RCC 7860 (cell line): ENCODE measurements around the gene FGD5.

Source experiments
- DNase-seq: peaks from one replicate; pipeline ENCODE4 v3.0.0-alpha.2; 2015; ENCODE audit warnings: low spot score
- FAIRE-seq: peaks from 2 replicates; lab custom pipeline; 2012; peaks lifted over from hg19 to GRCh38; lab: Jason Lieb, UNC

Gene FGD5, protein sequence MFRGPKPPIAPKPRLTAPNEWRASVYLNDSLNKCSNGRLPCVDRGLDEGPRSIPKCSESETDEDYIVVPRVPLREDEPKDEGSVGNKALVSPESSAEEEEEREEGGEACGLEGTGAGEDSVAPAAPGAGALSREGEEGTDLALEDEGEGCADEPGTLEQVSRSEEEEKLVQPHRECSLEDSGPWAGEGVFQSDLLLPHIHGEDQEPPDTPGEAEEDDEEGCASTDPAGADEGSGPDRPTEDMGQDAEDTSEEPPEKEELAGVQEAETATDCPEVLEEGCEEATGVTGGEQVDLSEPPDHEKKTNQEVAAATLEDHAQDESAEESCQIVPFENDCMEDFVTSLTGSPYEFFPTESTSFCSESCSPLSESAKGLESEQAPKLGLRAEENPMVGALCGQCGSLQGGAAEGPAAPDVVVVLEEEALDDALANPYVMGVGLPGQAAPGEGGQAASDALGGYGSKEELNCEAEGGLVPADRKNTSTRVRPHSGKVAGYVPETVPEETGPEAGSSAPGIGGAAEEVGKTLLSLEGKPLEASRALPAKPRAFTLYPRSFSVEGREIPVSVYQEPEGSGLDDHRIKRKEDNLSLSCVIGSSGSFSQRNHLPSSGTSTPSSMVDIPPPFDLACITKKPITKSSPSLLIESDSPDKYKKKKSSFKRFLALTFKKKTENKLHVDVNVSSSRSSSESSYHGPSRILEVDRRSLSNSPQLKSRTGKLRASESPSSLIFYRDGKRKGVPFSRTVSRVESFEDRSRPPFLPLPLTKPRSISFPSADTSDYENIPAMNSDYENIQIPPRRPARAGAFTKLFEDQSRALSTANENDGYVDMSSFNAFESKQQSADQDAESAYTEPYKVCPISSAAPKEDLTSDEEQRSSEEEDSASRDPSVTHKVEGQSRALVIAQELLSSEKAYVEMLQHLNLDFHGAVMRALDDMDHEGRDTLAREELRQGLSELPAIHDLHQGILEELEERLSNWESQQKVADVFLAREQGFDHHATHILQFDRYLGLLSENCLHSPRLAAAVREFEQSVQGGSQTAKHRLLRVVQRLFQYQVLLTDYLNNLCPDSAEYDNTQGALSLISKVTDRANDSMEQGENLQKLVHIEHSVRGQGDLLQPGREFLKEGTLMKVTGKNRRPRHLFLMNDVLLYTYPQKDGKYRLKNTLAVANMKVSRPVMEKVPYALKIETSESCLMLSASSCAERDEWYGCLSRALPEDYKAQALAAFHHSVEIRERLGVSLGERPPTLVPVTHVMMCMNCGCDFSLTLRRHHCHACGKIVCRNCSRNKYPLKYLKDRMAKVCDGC (N-terminal part only)

DNA sequence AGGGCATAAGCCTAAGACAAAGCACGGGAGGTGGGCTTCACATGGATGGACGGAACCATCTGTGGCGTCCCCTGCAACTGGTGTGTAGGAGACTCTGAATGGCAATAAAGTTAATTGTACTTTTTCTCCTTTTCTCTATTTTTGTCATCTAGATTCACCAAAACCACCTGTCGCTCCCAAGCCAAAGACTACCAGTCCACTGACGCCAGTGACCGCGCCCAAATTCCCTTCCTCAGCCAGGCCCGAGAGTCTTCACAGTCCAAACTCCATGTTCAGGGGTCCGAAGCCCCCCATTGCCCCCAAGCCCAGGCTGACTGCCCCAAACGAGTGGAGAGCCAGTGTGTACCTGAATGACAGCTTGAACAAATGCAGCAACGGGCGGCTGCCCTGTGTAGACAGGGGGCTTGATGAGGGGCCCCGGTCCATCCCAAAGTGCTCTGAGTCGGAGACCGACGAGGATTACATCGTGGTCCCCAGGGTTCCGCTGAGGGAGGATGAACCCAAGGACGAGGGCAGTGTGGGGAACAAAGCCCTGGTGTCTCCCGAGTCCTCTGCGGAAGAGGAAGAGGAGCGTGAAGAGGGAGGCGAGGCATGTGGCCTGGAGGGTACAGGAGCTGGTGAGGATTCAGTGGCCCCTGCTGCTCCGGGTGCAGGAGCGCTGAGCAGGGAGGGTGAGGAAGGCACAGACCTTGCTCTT is at the start of gene FGD5:
FGD5 (plus strand) TSS at position 159 of the 697 bp plus-strand sequence; CDS start at position 269, 110 bp downstream.
- DNase-seq = no peak
- FAIRE-seq = no peak

DNA sequence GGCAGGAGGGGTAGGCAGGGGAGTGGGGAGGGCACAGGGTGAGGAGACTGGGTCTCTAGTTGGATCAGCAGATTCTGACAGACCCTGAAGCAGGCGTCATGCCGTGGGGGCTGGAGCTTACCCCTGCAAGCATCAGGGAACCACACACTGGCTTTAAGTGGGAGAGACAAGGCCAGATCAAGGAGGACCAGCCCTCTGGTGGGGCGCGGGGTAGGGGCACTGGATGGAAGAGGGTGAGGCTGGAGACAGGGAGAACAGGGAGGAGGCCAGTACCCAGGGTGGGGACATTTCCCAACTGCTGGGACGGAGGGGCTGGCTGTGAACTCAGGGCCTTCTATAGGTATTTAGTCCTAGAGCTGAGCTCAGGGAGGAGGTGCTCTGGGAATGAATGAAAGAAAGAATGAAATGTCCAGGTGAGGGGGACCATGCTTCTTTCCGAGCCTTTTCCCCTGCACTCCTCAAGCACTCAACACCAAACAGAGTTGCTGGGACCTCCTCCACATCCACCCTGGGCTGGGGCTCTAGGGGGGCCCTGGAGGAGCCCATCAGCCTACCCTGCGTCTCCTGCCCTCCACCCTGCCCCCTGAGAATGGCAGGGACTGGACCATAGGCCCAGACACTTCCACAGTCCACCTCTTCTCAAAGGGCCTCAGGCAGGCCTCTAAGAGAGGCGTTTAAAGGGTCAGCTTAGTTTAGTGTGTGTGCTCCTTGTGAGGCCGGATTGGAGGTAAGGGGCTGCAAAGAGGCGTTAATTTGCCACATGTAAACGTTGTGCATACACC is 49.0 kb upstream of the FGD5 start:
- DNase-seq (no peak), FAIRE-seq (no peak)

DNA sequence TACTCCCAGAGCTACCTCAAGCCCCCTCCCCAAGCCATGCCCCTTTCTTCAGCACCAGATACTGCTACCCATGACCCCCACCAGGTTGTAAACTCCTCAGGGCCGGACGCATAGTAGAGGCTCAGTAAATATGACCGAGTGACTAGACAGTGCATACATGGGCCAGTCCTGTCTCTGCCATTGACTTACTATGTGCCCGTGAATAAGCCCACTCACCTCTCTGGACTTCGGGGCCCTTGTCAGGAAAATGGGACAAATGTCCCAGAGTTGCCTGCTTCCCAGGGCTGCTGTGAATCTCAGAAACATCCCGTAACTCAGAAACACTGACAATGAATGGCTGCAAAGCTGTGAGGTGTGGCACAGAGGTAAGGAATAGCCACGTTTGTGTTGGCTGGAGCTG is 48.2 kb upstream of the FGD5 start:
- no peak for FAIRE-seq

DNA sequence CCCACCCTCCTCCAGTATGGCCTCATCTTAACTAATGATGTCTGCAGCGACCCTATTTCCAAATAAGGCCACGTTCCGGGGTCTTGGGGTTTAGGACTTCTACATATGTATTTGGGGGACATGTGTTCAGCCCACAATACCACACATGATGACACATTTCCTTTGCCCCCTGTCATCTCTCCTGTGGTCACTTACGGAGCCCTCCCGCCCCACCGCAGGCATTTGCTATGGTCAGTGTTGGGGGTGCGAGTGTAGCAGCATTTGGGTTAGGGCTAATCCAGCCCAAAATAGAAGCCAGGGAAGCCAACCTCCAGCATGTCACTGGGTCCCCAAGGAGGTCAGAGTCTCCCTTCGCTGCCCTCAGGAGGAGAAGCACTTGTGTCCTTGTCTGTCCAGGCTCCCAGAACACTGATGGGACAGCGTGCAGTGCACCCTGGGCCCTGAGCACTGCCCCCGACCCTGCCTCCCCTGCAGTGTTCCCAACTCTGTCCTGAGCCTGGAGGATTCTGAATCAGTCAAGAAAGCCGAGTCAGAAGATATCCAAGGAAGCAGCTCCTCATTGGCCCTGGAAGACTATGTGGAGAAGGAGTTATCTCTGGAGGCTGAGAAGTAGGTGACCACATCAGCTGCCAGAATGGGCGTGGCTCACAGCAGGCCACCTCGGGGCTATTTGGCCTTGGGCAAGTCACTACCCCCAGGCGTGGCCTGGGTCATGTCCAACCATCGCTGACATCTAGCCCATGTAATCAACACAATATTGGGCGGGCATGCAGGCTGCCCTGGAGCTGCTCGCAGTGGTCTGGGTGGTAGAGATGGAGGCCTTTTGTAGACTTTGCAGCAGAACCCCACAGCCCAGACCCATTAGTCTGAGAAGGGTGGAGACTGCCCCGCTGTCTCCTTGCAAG is 46.9 kb upstream of the FGD5 start:
- no peak for FAIRE-seq
- no peak for DNase-seq

More for the DNA sequence above, 48.2 kb upstream of the FGD5 start:
- DNase-seq = no peak

DNA sequence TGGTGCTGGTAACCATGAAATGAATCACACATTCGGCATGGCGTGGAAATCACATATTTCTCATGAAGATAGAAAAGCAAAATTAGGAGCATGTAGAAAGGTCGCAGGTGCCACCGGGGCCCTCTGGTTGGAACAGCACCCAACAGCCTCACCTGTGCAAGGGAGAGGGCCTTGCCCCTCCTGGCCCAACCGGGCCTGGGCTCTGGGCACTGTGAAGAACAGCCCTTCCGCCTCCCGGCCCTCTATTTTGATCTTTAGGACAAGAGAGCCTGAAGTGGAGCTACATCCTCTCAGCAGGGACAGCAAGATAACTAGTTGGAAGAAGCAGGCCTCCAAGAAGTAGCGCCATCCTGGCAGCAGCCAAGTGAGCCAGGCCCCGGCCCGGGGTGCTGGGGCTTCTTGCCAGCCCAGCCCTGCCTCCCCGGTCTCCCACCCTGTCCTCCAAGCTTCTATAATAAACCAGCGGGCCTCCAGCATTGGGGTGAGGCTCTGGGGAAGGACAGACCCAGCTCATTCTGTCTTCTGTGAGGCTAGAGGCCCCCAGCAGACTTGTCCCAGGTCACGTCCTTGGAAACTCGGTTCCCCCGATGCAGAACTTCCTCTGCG is 46.1 kb upstream of the FGD5 start:
- DNase-seq (no peak), FAIRE-seq (no peak)

DNA sequence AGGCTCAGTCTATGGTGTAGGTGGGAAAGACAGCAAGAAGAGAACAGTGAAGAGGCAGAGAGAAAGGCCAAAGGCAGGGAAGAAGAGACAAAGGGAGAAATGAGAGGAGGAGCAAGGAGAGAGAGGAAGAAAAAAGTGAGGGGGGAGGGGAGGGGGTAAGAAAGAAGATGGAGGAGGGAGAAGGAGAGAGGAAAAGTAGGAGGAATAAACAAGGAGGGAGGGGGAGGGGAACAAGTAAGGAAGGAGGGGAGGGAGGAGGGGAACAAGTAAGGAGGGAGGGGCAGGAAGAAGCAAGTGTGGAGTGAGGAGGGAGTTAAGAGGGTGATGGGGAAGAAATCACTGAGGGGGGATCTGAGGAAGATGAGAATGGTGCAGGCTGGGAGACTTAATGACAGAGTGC is 45.5 kb upstream of the FGD5 start:
- FAIRE-seq (no peak), DNase-seq (no peak)

DNA sequence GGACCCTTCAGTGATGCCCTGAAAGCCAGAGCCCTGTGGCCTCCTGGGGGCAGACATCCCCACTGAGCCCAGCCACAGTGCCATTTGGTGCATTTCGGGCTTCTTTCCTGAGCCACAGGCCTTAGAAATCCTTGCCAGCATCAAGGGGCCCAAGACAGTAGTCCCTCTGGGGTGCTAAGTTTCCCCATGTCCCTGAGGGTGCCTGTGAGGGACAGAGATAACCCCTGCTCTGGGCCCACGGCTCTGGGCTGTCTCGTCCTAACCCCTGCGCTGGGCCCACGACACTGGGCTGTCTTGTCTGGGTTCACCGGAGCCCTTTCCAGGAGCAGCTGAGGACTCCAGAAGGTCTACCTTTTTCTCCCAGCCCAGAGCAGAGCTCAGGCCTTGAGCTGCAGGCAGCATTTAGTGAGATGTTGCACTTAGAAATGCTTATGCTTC is 45.1 kb upstream of the FGD5 start:
- FAIRE-seq (no peak), DNase-seq (no peak)

DNA sequence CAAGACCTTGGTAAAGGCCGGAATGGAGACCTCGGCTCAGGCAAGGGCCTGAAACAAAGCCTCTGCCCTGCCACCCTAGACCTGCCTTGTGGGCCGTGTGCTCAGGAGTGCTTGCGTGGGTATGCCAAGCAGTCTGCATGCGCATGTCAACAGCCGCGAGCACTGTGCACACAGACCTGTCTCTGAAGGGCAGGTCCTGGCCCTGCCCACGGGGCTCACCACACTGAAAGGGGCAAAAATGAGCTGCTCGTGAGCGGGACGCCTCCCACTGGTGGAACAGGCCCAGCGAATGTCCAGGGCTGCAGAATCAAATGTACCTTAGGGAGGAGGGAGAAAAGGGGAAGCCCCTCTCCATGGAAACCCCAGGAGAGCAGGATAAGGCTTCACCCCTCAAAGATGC is 44.3 kb upstream of the FGD5 start:
- FAIRE-seq (no peak), DNase-seq (no peak)

DNA sequence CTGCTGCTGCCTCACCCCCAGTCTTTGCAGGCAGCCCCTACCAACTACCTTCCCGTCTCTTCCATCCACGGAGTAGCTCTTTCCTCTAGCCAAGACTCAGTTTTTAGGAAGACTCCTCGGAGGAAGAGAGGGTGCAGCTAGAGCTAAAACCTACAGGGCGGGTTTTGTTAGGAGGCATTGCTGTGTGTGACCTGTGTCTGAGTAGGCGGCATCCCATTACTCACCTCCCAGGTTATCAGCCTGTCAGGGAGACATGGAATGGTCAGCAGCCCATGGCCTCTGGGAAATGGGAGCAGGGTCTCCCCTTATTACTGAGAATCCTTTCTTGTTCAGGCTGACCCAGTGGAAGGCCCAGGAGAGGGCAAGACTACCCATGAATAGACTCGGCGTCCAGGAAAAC is 43.8 kb upstream of the FGD5 start:
- FAIRE-seq = no peak
- no peak for DNase-seq

DNA sequence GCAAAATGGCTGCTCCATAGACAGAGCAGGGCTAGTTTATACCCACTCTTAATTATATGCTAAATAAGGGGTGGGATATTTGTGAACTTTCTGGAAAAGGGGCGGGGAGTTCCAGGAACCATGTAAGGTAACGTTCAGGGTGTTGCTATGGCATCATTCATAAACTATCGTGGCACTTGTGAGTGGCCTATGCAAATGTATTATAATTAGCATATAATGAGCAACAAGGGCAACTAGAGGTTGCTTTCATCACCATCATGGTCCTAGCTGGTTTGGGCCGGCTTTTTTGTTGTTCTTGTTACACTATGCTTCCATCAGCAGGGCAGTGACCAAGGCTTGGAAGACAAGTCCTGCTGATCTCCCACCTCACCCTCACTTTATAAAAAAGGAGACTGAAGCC is 43.2 kb upstream of the FGD5 start:
- FAIRE-seq = no peak
- DNase-seq = no peak

DNA sequence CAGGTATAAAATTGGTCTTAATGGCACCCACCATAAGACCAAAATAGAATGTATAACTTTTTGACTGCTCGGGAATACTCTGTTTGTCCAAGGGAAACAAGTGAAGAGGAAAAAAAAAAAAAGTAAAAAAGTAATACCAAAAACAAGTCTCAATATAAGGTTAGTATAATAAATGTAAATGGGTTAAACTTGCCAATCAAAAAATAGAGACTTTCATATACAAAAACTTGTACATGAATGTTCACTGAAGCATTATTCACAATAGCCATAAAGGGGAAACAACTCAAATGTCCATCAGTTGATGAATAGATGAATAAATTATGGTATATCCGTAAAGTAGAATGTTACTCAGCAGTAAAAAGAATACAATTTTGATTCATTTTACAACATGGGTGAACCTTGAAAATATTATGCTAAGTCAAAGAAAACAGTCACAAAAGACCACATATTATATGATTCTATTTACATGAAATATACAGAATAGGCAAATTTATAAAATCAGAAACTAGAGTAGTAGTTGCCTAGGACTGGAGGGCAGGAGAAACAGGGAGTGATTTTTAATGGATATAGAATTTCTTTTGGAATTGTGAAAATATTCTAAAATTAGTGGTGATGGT is 39.6 kb upstream of the FGD5 start:
- FAIRE-seq = no peak
- no peak for DNase-seq

DNA sequence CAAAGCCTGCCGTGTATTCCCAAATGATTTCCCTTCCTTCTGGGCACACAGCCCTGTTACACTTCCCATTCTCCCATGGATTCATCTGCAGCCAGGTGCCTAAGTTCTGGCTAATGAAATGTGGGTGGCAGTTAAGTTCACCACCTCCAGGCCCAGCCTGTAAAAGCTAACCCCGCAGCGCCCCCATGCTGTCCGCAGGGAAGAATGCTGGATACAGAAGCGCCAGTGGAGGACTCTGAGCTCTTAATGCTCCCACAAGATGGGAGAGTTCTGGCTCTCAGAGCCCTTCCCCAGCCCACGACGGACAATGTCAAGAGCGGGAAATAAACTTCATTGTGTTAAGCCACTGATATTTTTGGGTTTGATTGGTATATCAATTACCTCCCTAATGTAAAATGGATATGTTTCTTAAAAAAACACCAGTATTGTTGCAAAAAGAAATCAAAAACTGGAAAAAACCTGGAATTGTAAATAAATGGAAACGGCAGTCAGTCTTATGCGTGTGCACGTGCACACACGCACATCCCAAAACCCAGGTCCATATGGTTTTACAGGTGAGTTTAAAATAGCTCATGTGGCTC is 37.7 kb upstream of the FGD5 start:
- DNase-seq (peak; percentile 13), FAIRE-seq (no peak)

DNA sequence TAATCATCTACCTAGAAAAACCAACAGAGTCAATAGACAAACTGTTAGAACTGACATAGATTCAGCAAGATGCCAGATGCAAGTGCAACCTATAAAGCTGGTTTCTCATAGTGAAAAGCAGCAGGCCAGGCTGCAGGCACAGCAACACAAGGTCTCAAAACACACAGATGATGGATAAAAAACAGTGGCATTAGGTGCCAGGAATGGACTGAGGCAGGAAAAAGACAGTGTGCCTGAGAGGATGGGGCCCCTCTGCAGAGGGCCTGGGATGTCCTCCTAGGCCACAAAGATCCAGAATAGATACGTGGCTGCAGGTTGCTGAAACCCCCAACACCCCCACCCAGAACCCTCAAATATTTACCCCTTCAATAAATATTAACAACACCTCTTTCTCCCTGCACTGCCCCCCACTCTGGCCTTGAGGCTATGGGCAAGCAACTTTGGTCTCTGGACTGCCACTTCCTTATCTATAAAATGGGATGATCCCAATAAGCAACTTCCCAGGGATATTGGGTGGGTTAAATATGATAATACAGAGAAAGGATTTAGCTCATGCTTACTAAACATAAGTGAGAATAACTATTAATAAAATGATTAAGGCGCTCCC is 35.2 kb upstream of the FGD5 start:
- DNase-seq (no peak), FAIRE-seq (no peak)

DNA sequence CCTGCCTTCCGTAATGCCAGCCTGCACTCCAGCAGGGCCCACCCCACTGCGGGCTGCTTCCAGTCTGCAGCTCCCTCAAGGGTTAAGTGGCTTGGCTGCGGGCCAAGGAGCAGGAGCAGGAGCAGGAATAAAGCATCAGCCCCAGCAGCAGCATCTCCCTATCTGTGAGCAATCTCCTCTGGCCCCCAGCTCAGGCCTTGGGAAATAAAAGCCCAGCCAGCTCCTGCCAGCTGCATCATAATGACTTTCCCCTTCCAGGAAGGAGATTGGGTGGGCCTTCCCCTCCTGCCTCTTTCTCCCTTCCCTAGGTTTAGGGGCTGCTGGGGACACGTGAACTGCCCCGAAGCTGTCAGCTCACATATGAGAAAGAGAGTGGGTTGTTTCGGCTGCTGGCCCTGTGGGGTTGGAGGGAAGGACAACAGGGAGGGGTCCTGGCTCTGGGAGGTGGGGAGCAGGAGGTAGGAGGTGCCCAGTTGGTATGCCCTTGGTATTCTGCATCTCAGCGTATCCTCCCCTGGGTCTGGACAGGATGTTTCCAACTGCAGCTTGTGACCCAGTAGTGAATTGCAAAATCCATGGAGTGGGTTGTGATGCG is 34.6 kb upstream of the FGD5 start:
- DNase-seq (no peak), FAIRE-seq (no peak)

DNA sequence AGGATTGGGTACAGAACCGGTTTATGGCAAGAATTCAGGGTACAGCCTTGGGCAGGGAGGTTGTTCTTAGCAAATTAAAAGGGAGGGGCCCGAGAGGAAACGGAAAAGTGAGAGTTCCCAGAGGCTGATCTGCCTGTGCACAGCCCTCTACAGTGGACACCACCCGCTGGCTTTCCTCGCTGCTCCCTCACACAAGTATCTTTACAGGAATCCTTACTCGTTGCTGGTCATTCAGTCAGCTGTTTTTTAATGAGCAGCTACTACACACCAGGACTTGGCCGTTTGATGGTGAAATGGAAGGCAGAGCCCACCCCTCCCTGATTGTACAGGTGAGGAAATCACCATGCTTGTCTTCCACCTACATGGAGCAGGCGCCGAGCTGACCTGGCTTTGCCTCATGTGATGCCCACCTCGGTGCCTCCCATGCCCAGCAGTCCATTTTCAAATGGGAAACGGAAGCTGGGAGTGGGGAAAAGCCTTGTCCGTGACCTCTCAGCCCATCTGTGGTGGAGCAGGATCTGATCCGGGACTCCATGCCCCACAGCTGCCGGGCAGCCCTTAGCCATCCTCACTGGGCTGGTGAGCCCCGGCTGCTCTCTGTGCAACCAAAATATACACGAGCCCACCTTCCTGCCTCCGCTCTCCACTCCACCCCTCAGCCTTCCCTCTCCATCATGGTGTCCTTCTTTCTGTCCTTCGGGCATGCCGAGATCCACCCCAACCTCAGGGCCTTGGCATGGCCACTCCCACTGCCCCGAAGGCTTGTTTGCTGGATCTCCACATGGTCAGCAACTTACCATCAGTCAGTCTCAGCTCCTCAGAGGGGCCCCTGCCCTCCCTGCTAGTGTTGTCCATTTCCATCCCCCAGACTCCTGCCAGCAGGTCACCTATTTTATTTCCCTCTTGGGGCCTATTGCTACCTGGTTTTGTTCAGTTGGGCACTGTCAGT is 33.3 kb upstream of the FGD5 start:
- FAIRE-seq (no peak), DNase-seq (no peak)

DNA sequence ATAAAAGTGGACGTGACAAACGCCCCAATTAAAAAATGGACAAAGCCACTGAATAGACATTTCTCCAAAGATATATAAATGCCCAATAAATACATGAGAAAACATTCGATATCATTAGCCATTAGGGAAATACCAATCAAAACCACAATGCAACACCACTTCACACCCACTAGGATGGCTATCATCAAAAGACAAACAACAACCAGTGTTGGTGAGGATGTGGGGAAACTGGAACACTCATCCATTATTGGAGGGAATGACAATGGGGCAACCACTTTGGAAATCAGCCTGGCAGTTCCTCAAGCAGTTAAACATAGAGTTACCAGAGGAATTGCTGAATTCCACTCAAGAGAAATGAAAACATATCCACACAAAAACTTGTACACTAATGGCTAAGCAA is 32.4 kb upstream of the FGD5 start:
- FAIRE-seq = no peak

More for the DNA sequence above, 32.4 kb upstream of the FGD5 start:
- no peak for DNase-seq
